ENCODE measurements around the gene ATOX1.

The ATOX1 gene

DNA sequence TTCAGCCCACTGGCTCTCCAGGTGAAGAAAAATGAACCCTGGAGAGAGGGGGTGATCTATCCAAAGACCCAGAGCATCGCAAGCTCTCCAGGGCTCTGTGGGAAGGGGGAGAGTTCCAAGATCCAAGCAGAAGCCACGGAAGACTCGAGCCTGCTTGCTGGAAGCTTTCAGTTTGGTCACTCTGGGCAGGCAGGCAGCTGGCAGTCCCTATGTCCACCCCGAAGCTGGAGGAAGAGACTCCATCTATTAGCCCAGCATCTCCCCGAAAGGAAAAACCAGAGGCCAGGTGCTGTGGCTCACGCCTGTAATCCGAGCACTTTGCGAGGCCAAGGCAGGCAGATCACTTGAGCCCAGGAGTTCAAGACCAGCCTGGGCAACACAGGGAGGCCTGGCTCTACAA lies 61.0 kb downstream of the ATOX1 start:
- no peak for DNase-seq (ENCODE audit: low read depth in 2 of 2)

- no peak for DNase-seq (ENCODE audit: low read depth in 2 of 2)
These were observed 61.9 kb downstream of the ATOX1 start for GRCh38 chr5:151696470-151697061.

DNA sequence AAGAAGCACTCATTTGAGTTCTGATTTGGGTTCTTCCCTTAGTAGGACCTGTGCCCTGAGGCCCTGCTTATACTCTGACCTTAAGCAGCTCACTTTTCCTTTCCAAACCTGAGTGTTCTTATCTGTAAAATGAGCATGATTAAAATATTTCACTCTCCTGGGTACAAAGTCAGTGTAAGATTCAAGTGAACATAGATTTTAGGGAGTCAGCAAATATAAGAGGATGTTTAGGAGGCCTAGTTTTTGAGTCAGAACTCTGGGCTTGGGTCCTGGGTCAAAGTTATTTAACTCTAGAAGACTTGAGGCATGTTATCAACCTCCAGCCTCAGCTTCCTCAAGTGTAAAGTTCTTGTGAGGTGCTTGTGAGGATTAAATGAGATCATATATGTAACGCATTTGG lies 63.0 kb downstream of the ATOX1 start:
- DNase-seq (ENCODE audit: low read depth in 2 of 2), result no peak

DNA sequence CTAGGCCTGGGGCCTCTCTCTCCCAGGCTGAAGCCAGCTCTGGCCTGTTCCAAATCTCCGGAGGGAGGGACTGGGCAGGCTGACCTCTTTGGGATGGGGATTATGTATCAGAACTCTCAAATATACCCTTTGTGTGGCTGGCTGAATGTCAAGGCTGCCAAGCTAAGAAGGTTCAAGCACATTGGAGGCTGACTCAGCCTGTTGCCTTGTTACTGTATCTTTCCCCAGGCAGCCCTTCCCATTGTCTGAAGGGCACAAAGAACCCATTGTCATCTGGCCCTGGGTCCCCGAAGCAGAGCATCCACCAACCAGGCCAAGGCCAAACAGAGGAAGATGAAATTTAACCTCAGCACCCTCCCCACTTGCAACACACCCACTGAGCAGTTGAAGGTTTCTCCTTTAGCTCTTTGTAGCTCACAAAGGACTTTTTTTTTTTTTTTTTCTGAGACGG lies 64.4 kb downstream of the ATOX1 start:
- DNase-seq (ENCODE audit: low read depth in 2 of 2), result no peak

All from stimulated activated CD4-positive, alpha-beta T cell treated with anti-CD3 and anti-CD28 coated beads, Interleukin-12 subunit alpha, Interleukin-12 subunit beta, amount 100 ng/mL, for 24 hours (primary cell).